IPS-15b (cell line): Measurements from ENCODE around the gene PRKCD.

Experiments used
- H3K27me3 ChIP-seq: one replicate; pipeline ENCODE4 v1.6.1; 2013; ENCODE audit warnings: low read length; ENCODE audit not compliant: control insufficient read depth, insufficient read depth
- H3K36me3 ChIP-seq: one replicate; pipeline ENCODE4 v1.6.1; 2013; ENCODE audit warnings: low read length; ENCODE audit not compliant: control insufficient read depth, insufficient read depth
- H3K4me1 ChIP-seq: one replicate; pipeline ENCODE4 v1.6.1; 2013; ENCODE audit warnings: mild to moderate bottlenecking, low read length; ENCODE audit not compliant: control insufficient read depth, insufficient read depth
- H3K4me3 ChIP-seq: one replicate; pipeline ENCODE4 v1.5.1; 2013; ENCODE audit warnings: low read depth, low read length
- H3K9ac ChIP-seq: one replicate; pipeline ENCODE4 v1.6.1; 2013; ENCODE audit warnings: low read depth, mild to moderate bottlenecking, low read length
- H3K9me3 ChIP-seq: one replicate; pipeline ENCODE4 v1.6.1; 2013; ENCODE audit warnings: mild to moderate bottlenecking, low read length; ENCODE audit not compliant: control insufficient read depth, insufficient read depth

Gene PRKCD

DNA sequence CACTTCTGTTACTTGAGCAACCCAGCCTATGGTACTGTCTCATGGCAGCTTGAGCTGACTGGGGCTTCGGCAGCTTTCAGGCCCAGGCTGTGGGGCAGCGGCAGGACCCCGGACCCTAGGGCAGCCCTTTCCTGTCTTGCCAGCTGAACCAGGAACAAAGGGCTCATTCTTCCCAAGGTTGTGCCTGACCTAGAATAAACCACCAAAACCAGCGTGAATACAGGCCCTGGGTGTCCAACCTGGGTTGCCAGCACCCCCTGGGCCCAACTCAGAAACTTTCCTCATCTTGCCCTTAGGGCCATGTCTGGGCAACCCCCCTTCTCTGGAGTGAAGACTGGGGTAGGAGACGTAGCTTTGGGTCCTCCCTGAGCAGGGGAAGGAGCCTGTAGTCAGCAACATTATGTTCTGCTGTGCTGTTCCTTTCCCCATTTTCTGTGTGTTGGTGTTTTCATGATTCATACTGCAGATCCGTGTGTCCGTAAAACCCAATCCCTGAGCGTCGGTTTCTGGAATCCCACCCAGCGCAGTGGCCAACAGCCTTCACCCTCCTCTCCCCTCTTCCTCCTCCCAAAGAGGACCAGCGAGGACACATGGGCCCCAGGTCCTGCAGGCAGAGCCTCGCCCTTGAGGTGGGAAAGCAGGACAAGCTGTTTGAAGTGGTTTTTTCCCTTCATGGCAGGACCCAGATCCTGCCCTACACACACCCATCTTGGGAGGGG is 61.3 kb downstream of the PRKCD start:
- Histone ChIP-seq H3K4me3 (no peak overlapping the region), H3K9ac (peak overlapping the region; percentile 29), H3K36me3 (peaks cover 49% of the 10 kb centered on the region), H3K27me3 (no peaks in the 10 kb centered on the region), H3K9me3 (no peaks in the 10 kb centered on the region), H3K4me1 (no peaks in the 10 kb centered on the region)

DNA sequence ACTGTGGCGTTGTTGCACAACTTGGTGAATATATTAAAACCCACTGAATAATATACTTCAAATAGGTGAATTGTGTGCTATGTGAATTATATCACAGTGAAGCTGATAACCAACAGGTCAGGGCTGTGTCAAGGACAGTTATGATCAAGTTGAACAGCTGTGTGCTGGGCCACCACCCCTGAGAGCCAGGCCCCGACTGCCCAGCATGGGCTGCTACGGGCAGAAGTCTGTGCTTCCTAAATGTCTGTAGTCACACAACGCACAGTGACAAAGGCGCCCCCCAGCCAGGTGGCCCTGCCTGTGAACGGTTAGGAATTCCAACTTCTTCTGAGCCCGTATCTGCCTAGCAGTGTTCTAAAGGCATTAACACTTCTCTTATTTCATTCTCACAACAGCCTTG is 62.0 kb downstream of the PRKCD start:
- H3K27me3 ChIP-seq = no peaks in the 10 kb centered on the region
- no peak overlapping the region for H3K4me3 ChIP-seq
- H3K36me3 ChIP-seq = peaks cover 55% of the 10 kb centered on the region
- H3K4me1 ChIP-seq = no peaks in the 10 kb centered on the region
- H3K9me3 ChIP-seq = no peaks in the 10 kb centered on the region
- no peak overlapping the region for H3K9ac ChIP-seq

- H3K36me3 ChIP-seq = peaks cover 61% of the 10 kb centered on the region
- no peaks in the 10 kb centered on the region for H3K4me1 ChIP-seq
These were observed 62.5 kb downstream of the PRKCD start for GRCh38 chr3:53223541-53223966.

DNA sequence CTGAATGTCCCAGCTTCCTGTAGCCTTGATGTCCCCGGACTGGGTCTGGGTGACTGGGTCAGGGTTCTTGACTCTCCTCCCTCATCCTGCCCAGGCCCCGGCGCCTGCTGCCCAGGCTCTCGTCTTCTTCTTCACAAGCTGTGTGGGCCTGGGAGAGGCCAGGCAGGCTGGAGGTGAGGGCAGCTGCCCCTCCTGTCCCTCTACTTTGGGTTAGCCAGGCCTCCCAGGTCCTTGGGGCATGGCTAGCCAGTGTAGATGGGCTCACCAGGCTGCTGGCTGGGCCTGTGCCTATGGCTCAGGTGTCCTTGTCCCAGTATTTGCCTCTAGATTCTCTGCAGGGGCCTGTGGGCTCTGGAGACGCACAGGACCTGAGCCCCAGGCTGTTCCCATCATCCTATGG is 63.0 kb downstream of the PRKCD start:
- H3K4me1 ChIP-seq = no peaks in the 10 kb centered on the region
- no peak overlapping the region for H3K4me3 ChIP-seq
- peaks cover 65% of the 10 kb centered on the region for H3K36me3 ChIP-seq
- no peaks in the 10 kb centered on the region for H3K27me3 ChIP-seq
- no peak overlapping the region for H3K9ac ChIP-seq
- H3K9me3 ChIP-seq = no peaks in the 10 kb centered on the region

More at GRCh38 chr3:53223541-53223966, 62.5 kb downstream of the PRKCD start:
- H3K9me3 ChIP-seq = no peaks in the 10 kb centered on the region
- no peak overlapping the region for H3K4me3 ChIP-seq
- H3K9ac ChIP-seq = no peak overlapping the region
- no peaks in the 10 kb centered on the region for H3K27me3 ChIP-seq

DNA sequence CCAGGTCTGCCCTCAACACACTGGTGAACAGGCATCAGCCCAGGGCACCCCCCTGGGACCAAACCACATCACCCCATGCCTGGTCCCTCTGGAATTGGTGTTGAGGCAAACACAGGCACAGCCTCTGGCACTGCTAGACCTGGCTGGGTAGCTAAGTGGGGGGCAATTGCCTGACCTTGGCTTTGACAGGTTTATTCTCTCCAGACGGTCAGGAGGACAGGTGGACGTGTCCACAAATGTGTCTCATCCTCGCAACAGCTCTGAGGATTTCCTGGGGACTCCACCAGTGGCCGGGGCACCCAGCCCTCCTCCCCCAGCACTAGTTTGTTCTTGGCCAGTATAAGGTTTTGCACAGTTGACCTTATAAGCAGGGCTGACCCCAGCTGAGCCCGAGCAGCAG is 63.5 kb downstream of the PRKCD start:
- H3K36me3 ChIP-seq = peaks cover 70% of the 10 kb centered on the region
- no peaks in the 10 kb centered on the region for H3K4me1 ChIP-seq
- H3K9me3 ChIP-seq = no peaks in the 10 kb centered on the region
- no peak overlapping the region for H3K9ac ChIP-seq
- H3K4me3 ChIP-seq = no peak overlapping the region
- H3K27me3 ChIP-seq = no peaks in the 10 kb centered on the region

DNA sequence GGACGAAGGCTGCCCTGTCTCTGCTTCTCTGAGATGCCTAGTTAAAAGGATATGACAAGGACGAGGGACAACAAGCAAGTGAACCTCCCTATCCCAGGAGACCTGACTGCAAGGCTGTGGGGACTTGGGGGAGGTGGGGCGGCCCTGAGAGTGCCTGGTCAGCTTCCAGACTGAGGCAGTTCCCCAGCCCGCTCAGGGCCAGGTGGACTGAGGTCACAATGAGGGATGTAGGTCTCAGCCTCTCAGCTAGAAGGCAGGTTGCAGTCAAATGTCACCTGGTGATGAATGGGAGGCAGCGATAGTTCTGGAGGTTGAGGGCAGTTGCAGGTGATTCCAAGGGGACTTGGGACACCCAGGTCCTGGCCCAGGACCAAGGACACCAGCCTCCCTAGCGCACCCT is 64.2 kb downstream of the PRKCD start:
- Histone ChIP-seq H3K4me1 (no peaks in the 10 kb centered on the region), H3K27me3 (no peaks in the 10 kb centered on the region), H3K9me3 (no peaks in the 10 kb centered on the region), H3K4me3 (no peak overlapping the region), H3K9ac (no peak overlapping the region), H3K36me3 (peaks cover 77% of the 10 kb centered on the region)

GRCh38 chr3:53225651-53226050 is 64.6 kb downstream of the PRKCD start:
- Histone ChIP-seq H3K9me3 (no peaks in the 10 kb centered on the region), H3K4me1 (no peaks in the 10 kb centered on the region), H3K9ac (no peak overlapping the region), H3K36me3 (peaks cover 81% of the 10 kb centered on the region), H3K27me3 (no peaks in the 10 kb centered on the region), H3K4me3 (no peak overlapping the region)

GRCh38 chr3:53226142-53226840 is 65.3 kb downstream of the PRKCD start:
- Histone ChIP-seq H3K9ac (no peak overlapping the region), H3K27me3 (no peaks in the 10 kb centered on the region), H3K4me1 (no peaks in the 10 kb centered on the region), H3K36me3 (peaks cover 87% of the 10 kb centered on the region), H3K4me3 (no peak overlapping the region), H3K9me3 (no peaks in the 10 kb centered on the region)

- no peaks in the 10 kb centered on the region for H3K27me3 ChIP-seq
These were observed 65.9 kb downstream of the PRKCD start for GRCh38 chr3:53226841-53227407.

DNA sequence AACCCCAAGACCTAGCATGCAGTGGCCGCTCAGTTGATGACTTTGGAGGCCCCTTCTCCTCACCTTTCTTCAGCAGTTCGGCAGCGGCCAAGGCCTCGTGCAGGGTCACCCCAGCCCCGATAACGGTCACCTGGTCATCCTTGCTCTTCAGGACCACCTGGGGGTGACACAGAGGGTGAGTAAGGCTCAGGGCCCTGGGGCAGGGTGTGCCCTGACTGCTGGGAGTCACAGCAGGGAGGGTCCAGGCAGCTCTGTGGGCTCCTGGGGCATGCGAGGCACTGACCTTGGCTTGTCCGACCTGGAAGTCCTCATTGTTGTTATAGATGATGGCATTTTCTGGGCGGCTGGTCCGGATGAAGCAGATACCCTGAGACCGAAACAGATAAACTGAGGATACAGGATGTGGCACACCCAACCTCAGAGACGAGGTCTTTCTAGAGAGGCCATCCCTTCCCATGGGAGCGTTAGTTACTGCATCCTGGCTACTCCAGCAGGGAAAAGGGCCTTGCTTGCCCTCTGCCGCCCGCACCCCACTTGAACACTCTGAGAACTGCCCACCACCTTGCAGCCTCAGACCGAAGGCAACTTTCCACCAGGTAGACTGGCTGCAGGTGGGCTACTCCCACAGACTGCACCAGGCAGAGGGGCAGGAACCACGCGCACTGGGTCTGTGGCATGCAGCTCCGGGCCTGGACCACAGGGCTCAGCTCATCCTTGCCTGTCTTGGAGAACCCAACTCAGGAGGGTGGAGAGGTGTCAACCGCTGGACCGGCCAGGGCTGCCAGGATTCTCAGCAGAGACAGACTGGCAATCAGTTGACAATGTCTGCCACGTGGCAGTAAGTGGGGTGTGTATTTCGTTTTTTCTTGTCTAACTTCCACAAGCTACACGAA is 67.2 kb downstream of the PRKCD start:
- Histone ChIP-seq H3K4me3 (no peak overlapping the region), H3K27me3 (no peaks in the 10 kb centered on the region), H3K9ac (no peak overlapping the region), H3K4me1 (no peaks in the 10 kb centered on the region), H3K36me3 (peaks cover 99% of the 10 kb centered on the region), H3K9me3 (no peaks in the 10 kb centered on the region)

More at GRCh38 chr3:53226841-53227407, 65.9 kb downstream of the PRKCD start:
- Histone ChIP-seq H3K36me3 (peaks cover 94% of the 10 kb centered on the region), H3K4me3 (no peak overlapping the region), H3K4me1 (no peaks in the 10 kb centered on the region), H3K9ac (no peak overlapping the region), H3K9me3 (no peaks in the 10 kb centered on the region)

GRCh38 chr3:53229171-53229570 is 68.2 kb downstream of the PRKCD start:
- H3K4me1 ChIP-seq = no peaks in the 10 kb centered on the region
- H3K9me3 ChIP-seq = no peaks in the 10 kb centered on the region
- H3K9ac ChIP-seq = no peak overlapping the region
- H3K4me3 ChIP-seq = no peak overlapping the region
- H3K36me3 ChIP-seq = peaks cover 99% of the 10 kb centered on the region
- H3K27me3 ChIP-seq = no peaks in the 10 kb centered on the region
